ENCODE data around the gene PICK1.

GRCh38 chr22:38082986-38083710, 25.9 kb downstream of the PICK1 start:
- TF ChIP-seq EP300 (IDR thresholded peaks at IDR 0.05), result no peak
- TF ChIP-seq, protein P1, sequence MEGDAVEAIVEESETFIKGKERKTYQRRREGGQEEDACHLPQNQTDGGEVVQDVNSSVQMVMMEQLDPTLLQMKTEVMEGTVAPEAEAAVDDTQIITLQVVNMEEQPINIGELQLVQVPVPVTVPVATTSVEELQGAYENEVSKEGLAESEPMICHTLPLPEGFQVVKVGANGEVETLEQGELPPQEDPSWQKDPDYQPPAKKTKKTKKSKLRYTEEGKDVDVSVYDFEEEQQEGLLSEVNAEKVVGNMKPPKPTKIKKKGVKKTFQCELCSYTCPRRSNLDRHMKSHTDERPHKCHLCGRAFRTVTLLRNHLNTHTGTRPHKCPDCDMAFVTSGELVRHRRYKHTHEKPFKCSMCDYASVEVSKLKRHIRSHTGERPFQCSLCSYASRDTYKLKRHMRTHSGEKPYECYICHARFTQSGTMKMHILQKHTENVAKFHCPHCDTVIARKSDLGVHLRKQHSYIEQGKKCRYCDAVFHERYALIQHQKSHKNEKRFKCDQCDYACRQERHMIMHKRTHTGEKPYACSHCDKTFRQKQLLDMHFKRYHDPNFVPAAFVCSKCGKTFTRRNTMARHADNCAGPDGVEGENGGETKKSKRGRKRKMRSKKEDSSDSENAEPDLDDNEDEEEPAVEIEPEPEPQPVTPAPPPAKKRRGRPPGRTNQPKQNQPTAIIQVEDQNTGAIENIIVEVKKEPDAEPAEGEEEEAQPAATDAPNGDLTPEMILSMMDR (IDR thresholded peaks at IDR 0.05), result no peak
